Measurements from ENCODE around the gene PPP2R3A. TPM values are rescaled to one million over a fixed set of nuclear protein-coding genes. Genes with fewer than 3 reads are reported as not detected.
"Not testable (repeated sequence)": the region's sequence is repeated elsewhere in the genome, so short reads cannot be mapped to it uniquely, and the experiment has no call there.

PPP2R3A gene
- total RNA-seq, 1 donor from 2014 or later: 19.3 TPM

GRCh38 chr3:136074546-136075170, 109.1 kb downstream of the PPP2R3A start:
- Mint-ChIP-seq H3K27me3 (ENCODE audit: unreplicated experiment) (no peaks in the 10 kb centered on the region), H3K4me1 (ENCODE audit: unreplicated experiment) (peaks cover 12% of the 10 kb centered on the region), H3K4me3 (ENCODE audit: unreplicated experiment) (no peak overlapping the region), H3K36me3 (ENCODE audit: low read depth, unreplicated experiment) (no peaks in the 10 kb centered on the region), H3K9me3 (ENCODE audit: unreplicated experiment) (no peaks in the 10 kb centered on the region), H3K27ac (ENCODE audit: unreplicated experiment) (no peak overlapping the region)
- no peak for TF ChIP-seq CTCF (IDR thresholded peaks at IDR 0.05; ENCODE audit: unreplicated experiment)
- no peak for DNase-seq (ENCODE audit: low spot score)

- no peak overlapping the region for H3K27ac Mint-ChIP-seq (ENCODE audit: unreplicated experiment)
- H3K4me1 Mint-ChIP-seq (ENCODE audit: unreplicated experiment): peaks cover 12% of the 10 kb centered on the region
Measured at GRCh38 chr3:136075218-136075808, 109.8 kb downstream of the PPP2R3A start.

GRCh38 chr3:136075811-136076210, 110.3 kb downstream of the PPP2R3A start:
- TF ChIP-seq CTCF (IDR thresholded peaks at IDR 0.05; ENCODE audit: unreplicated experiment): no peak
- no peak overlapping the region for H3K4me3 Mint-ChIP-seq (ENCODE audit: unreplicated experiment)
- no peaks in the 10 kb centered on the region for H3K36me3 Mint-ChIP-seq (ENCODE audit: low read depth, unreplicated experiment)
- no peak for DNase-seq (ENCODE audit: low spot score)
- peaks cover 12% of the 10 kb centered on the region for H3K4me1 Mint-ChIP-seq (ENCODE audit: unreplicated experiment)
- no peaks in the 10 kb centered on the region for H3K9me3 Mint-ChIP-seq (ENCODE audit: unreplicated experiment)
- H3K27ac Mint-ChIP-seq (ENCODE audit: unreplicated experiment): no peak overlapping the region
- H3K27me3 Mint-ChIP-seq (ENCODE audit: unreplicated experiment): no peaks in the 10 kb centered on the region

More at GRCh38 chr3:136075218-136075808, 109.8 kb downstream of the PPP2R3A start:
- H3K36me3 Mint-ChIP-seq (ENCODE audit: low read depth, unreplicated experiment): no peaks in the 10 kb centered on the region
- no peaks in the 10 kb centered on the region for H3K27me3 Mint-ChIP-seq (ENCODE audit: unreplicated experiment)
- peak; percentile 70 for DNase-seq (ENCODE audit: low spot score)
- no peak overlapping the region for H3K4me3 Mint-ChIP-seq (ENCODE audit: unreplicated experiment)
- peak; percentile 94 for TF ChIP-seq CTCF (IDR thresholded peaks at IDR 0.05; ENCODE audit: unreplicated experiment)
- H3K9me3 Mint-ChIP-seq (ENCODE audit: unreplicated experiment): no peaks in the 10 kb centered on the region

- DNase-seq (ENCODE audit: low spot score): no peak
- H3K36me3 Mint-ChIP-seq (ENCODE audit: low read depth, unreplicated experiment): peaks cover 6% of the 10 kb centered on the region
Measured at GRCh38 chr3:136078421-136079364, 113.2 kb downstream of the PPP2R3A start.

GRCh38 chr3:136083641-136084382, 118.3 kb downstream of the PPP2R3A start:
- Mint-ChIP-seq H3K4me3 (ENCODE audit: unreplicated experiment) (peak overlapping the region; percentile 78), H3K36me3 (ENCODE audit: low read depth, unreplicated experiment) (peaks cover 37% of the 10 kb centered on the region)
- DNase-seq (ENCODE audit: low spot score); H3K27me3 Mint-ChIP-seq (ENCODE audit: unreplicated experiment); H3K4me1 Mint-ChIP-seq (ENCODE audit: unreplicated experiment); H3K9me3 Mint-ChIP-seq (ENCODE audit: unreplicated experiment); H3K27ac Mint-ChIP-seq (ENCODE audit: unreplicated experiment): not testable (repeated sequence)

More at GRCh38 chr3:136078421-136079364, 113.2 kb downstream of the PPP2R3A start:
- Mint-ChIP-seq H3K27ac (ENCODE audit: unreplicated experiment) (no peak overlapping the region), H3K9me3 (ENCODE audit: unreplicated experiment) (no peaks in the 10 kb centered on the region), H3K4me1 (ENCODE audit: unreplicated experiment) (no peaks in the 10 kb centered on the region), H3K4me3 (ENCODE audit: unreplicated experiment) (no peak overlapping the region), H3K27me3 (ENCODE audit: unreplicated experiment) (no peaks in the 10 kb centered on the region)
- TF ChIP-seq CTCF (IDR thresholded peaks at IDR 0.05; ENCODE audit: unreplicated experiment): peak; percentile 46

GRCh38 chr3:136085067-136085466, 119.5 kb downstream of the PPP2R3A start:
- H3K4me3 Mint-ChIP-seq (ENCODE audit: unreplicated experiment): peak overlapping the region; percentile 59
- H3K36me3 Mint-ChIP-seq (ENCODE audit: low read depth, unreplicated experiment): peaks cover 45% of the 10 kb centered on the region
- not testable (repeated sequence) for H3K9me3 Mint-ChIP-seq (ENCODE audit: unreplicated experiment); H3K27ac Mint-ChIP-seq (ENCODE audit: unreplicated experiment); H3K4me1 Mint-ChIP-seq (ENCODE audit: unreplicated experiment); DNase-seq (ENCODE audit: low spot score); H3K27me3 Mint-ChIP-seq (ENCODE audit: unreplicated experiment)
